Measurements from ENCODE around the gene GANAB. TPM values are rescaled to one million over a fixed set of nuclear protein-coding genes. Genes with fewer than 3 reads are reported as not detected.

The GANAB gene
- polyA plus RNA-seq, 4 donors = 38.6 to 310 (median 103) TPM

GRCh38 chr11:62600367-62601121 lies 45.9 kb downstream of the GANAB start:
- H3K27me3 ChIP-seq (ENCODE audit: control insufficient read depth in 3 of 3, insufficient read depth in 3 of 3, low read length in 3 of 3) = peaks cover 0 to 8% (median 0%) of the 10 kb centered on the region in 3 donors
- H3K9me3 ChIP-seq (ENCODE audit: control insufficient read depth in 2 of 2, insufficient read depth in 1 of 2, low read depth in 1 of 2, low read length in 1 of 2) = no peaks in the 10 kb centered on the region
- 1 to 2% (median 1%) methylated on average over 25 to 26 of the region's 26 CpGs for WGBS, 3 donors
- DNase-seq (peak in 1 of 2 donors; percentile 41), FAIRE-seq (no peak)
- peaks cover 6 to 28% (median 6%) of the 10 kb centered on the region in 3 donors for H3K4me1 ChIP-seq (ENCODE audit: control insufficient read depth in 3 of 3, insufficient read depth in 2 of 3, low read depth in 1 of 3, low read length in 2 of 3)
- peaks cover 14 to 56% (median 15%) of the 10 kb centered on the region in 3 donors for H3K36me3 ChIP-seq (ENCODE audit: control insufficient read depth in 3 of 3, insufficient read depth in 2 of 3, low read depth in 1 of 3, low read length in 3 of 3)
- peak overlapping the region; percentile 85 to 95 (median 85) for H3K27ac ChIP-seq (ENCODE audit: low read depth in 1 of 3, low read length in 2 of 3)
- peak overlapping the region; percentile 90 to 93 (median 93) for H3K4me3 ChIP-seq (ENCODE audit: low read depth in 1 of 3, low read length in 3 of 3)

GRCh38 chr11:62599901-62600300 lies 46.5 kb downstream of the GANAB start:
- Histone ChIP-seq H3K36me3 (ENCODE audit: control insufficient read depth in 3 of 3, insufficient read depth in 2 of 3, low read depth in 1 of 3, low read length in 3 of 3) (peaks cover 20 to 57% (median 21%) of the 10 kb centered on the region in 3 donors), H3K9me3 (ENCODE audit: control insufficient read depth in 2 of 2, insufficient read depth in 1 of 2, low read depth in 1 of 2, low read length in 1 of 2) (no peaks in the 10 kb centered on the region), H3K4me3 (ENCODE audit: low read depth in 1 of 3, low read length in 3 of 3) (peak overlapping the region in 2 of 3 donors; percentile 90 to 93), H3K27ac (ENCODE audit: low read depth in 1 of 3, low read length in 2 of 3) (peak overlapping the region in 1 of 3 donors; percentile 8), H3K27me3 (ENCODE audit: control insufficient read depth in 3 of 3, insufficient read depth in 3 of 3, low read length in 3 of 3) (peaks cover 0 to 8% (median 0%) of the 10 kb centered on the region in 3 donors), H3K4me1 (ENCODE audit: control insufficient read depth in 3 of 3, insufficient read depth in 2 of 3, low read depth in 1 of 3, low read length in 2 of 3) (peaks cover 6 to 28% (median 6%) of the 10 kb centered on the region in 3 donors)
- DNase-seq = no peak
- WGBS, 3 donors = 31 to 36% (median 35%) methylated on average over 5 of the region's 5 CpGs
- no peak for FAIRE-seq

- peaks cover 0 to 8% (median 0%) of the 10 kb centered on the region in 3 donors for H3K27me3 ChIP-seq (ENCODE audit: control insufficient read depth in 3 of 3, insufficient read depth in 3 of 3, low read length in 3 of 3)
- H3K9me3 ChIP-seq (ENCODE audit: control insufficient read depth in 2 of 2, insufficient read depth in 1 of 2, low read depth in 1 of 2, low read length in 1 of 2) = no peaks in the 10 kb centered on the region
- H3K4me3 ChIP-seq (ENCODE audit: low read depth in 1 of 3, low read length in 3 of 3) = no peak overlapping the region
- 28 to 39% (median 33%) methylated on average over 7 of the region's 7 CpGs for WGBS, 3 donors
- no peak for FAIRE-seq
- H3K4me1 ChIP-seq (ENCODE audit: control insufficient read depth in 3 of 3, insufficient read depth in 2 of 3, low read depth in 1 of 3, low read length in 2 of 3) = peaks cover 6 to 28% (median 6%) of the 10 kb centered on the region in 3 donors
- peak; percentile 89 to 91 for DNase-seq
- H3K36me3 ChIP-seq (ENCODE audit: control insufficient read depth in 3 of 3, insufficient read depth in 2 of 3, low read depth in 1 of 3, low read length in 3 of 3) = peaks cover 21 to 58% (median 22%) of the 10 kb centered on the region in 3 donors
- H3K27ac ChIP-seq (ENCODE audit: low read depth in 1 of 3, low read length in 2 of 3) = peak overlapping the region in 2 of 3 donors; percentile 25 to 39
Measured at GRCh38 chr11:62599069-62599696, 47.2 kb downstream of the GANAB start.

- Histone ChIP-seq H3K36me3 (ENCODE audit: control insufficient read depth in 3 of 3, insufficient read depth in 2 of 3, low read depth in 1 of 3, low read length in 3 of 3) (peaks cover 21 to 66% (median 22%) of the 10 kb centered on the region in 3 donors), H3K4me1 (ENCODE audit: control insufficient read depth in 3 of 3, insufficient read depth in 2 of 3, low read depth in 1 of 3, low read length in 2 of 3) (peaks cover 9 to 26% (median 9%) of the 10 kb centered on the region in 3 donors), H3K27ac (ENCODE audit: low read depth in 1 of 3, low read length in 2 of 3) (no peak overlapping the region), H3K4me3 (ENCODE audit: low read depth in 1 of 3, low read length in 3 of 3) (no peak overlapping the region), H3K9me3 (ENCODE audit: control insufficient read depth in 2 of 2, insufficient read depth in 1 of 2, low read depth in 1 of 2, low read length in 1 of 2) (no peaks in the 10 kb centered on the region), H3K27me3 (ENCODE audit: control insufficient read depth in 3 of 3, insufficient read depth in 3 of 3, low read length in 3 of 3) (no peaks in the 10 kb centered on the region)
- 86 to 91% (median 87%) methylated on average over 8 of the region's 8 CpGs for WGBS, 3 donors
- DNase-seq (no peak), FAIRE-seq (no peak)
Measured at GRCh38 chr11:62595124-62595523, 51.3 kb downstream of the GANAB start.

GRCh38 chr11:62593434-62594044 lies 52.9 kb downstream of the GANAB start:
- WGBS, 3 donors = 56 to 61% (median 59%) methylated on average over 13 of the region's 13 CpGs
- Histone ChIP-seq H3K4me3 (ENCODE audit: low read depth in 1 of 3, low read length in 3 of 3) (no peak overlapping the region), H3K36me3 (ENCODE audit: control insufficient read depth in 3 of 3, insufficient read depth in 2 of 3, low read depth in 1 of 3, low read length in 3 of 3) (peaks cover 21 to 64% (median 22%) of the 10 kb centered on the region in 3 donors), H3K9me3 (ENCODE audit: control insufficient read depth in 2 of 2, insufficient read depth in 1 of 2, low read depth in 1 of 2, low read length in 1 of 2) (no peaks in the 10 kb centered on the region), H3K27me3 (ENCODE audit: control insufficient read depth in 3 of 3, insufficient read depth in 3 of 3, low read length in 3 of 3) (no peaks in the 10 kb centered on the region), H3K27ac (ENCODE audit: low read depth in 1 of 3, low read length in 2 of 3) (peak overlapping the region in 1 of 3 donors; percentile 32), H3K4me1 (ENCODE audit: control insufficient read depth in 3 of 3, insufficient read depth in 2 of 3, low read depth in 1 of 3, low read length in 2 of 3) (peaks cover 3 to 18% (median 3%) of the 10 kb centered on the region in 3 donors)
- FAIRE-seq = no peak
- DNase-seq = peak; percentile 80 to 84

- WGBS, 3 donors = 74 to 79% (median 75%) methylated on average over 8 of the region's 8 CpGs
- FAIRE-seq (no peak), DNase-seq (no peak)
- no peaks in the 10 kb centered on the region for H3K27me3 ChIP-seq (ENCODE audit: control insufficient read depth in 3 of 3, insufficient read depth in 3 of 3, low read length in 3 of 3)
- no peak overlapping the region for H3K4me3 ChIP-seq (ENCODE audit: low read depth in 1 of 3, low read length in 3 of 3)
- H3K4me1 ChIP-seq (ENCODE audit: control insufficient read depth in 3 of 3, insufficient read depth in 2 of 3, low read depth in 1 of 3, low read length in 2 of 3) = peaks cover 3 to 18% (median 3%) of the 10 kb centered on the region in 3 donors
- peak overlapping the region; percentile 96 for H3K27ac ChIP-seq (ENCODE audit: low read depth in 1 of 3, low read length in 2 of 3)
- H3K36me3 ChIP-seq (ENCODE audit: control insufficient read depth in 3 of 3, insufficient read depth in 2 of 3, low read depth in 1 of 3, low read length in 3 of 3) = peaks cover 17 to 65% (median 22%) of the 10 kb centered on the region in 3 donors
- no peaks in the 10 kb centered on the region for H3K9me3 ChIP-seq (ENCODE audit: control insufficient read depth in 2 of 2, insufficient read depth in 1 of 2, low read depth in 1 of 2, low read length in 1 of 2)
Measured at GRCh38 chr11:62592989-62593421, 53.4 kb downstream of the GANAB start.

- peaks cover 17 to 59% (median 17%) of the 10 kb centered on the region in 3 donors for H3K36me3 ChIP-seq (ENCODE audit: control insufficient read depth in 3 of 3, insufficient read depth in 2 of 3, low read depth in 1 of 3, low read length in 3 of 3)
- H3K9me3 ChIP-seq (ENCODE audit: control insufficient read depth in 2 of 2, insufficient read depth in 1 of 2, low read depth in 1 of 2, low read length in 1 of 2) = no peaks in the 10 kb centered on the region
- 11 to 13% (median 12%) methylated on average over 17 of the region's 17 CpGs for WGBS, 3 donors
- H3K27ac ChIP-seq (ENCODE audit: low read depth in 1 of 3, low read length in 2 of 3) = peak overlapping the region; percentile 96
- FAIRE-seq (no peak), DNase-seq (peak in 1 of 2 donors; percentile 55)
- peak overlapping the region; percentile 4 to 70 (median 53) for H3K4me3 ChIP-seq (ENCODE audit: low read depth in 1 of 3, low read length in 3 of 3)
- H3K27me3 ChIP-seq (ENCODE audit: control insufficient read depth in 3 of 3, insufficient read depth in 3 of 3, low read length in 3 of 3) = no peaks in the 10 kb centered on the region
- peaks cover 3 to 18% (median 3%) of the 10 kb centered on the region in 3 donors for H3K4me1 ChIP-seq (ENCODE audit: control insufficient read depth in 3 of 3, insufficient read depth in 2 of 3, low read depth in 1 of 3, low read length in 2 of 3)
Measured at GRCh38 chr11:62592146-62592815, 54.1 kb downstream of the GANAB start.
